GM12878 (cell line): ENCODE results near the gene TTC9B. TPM values are rescaled to one million over a fixed set of nuclear protein-coding genes. Genes with fewer than 3 reads are reported as not detected.

Source experiments
- ATAC-seq: fragments of 200-7000 bp; cut with Tn5 transposase; 3 replicates; pipeline ENCODE4 v1.9.1; 2020; ENCODE audit warnings: mild to moderate bottlenecking, moderate library complexity
- BruUV-seq: library from RNA; stranded (reverse); fragments of 400-500 nt; replicated peaks from 2 replicates; lab custom pipeline; 2021; lab: Mats Ljungman, UMichigan
- CTCF ChIA-PET: fragments of 300-600 bp; sonication (Branson Sonifier 250); formaldehyde crosslinking; extraction: SDS; loops from one replicate; lab custom pipeline; 2021; ENCODE audit warnings: inconsistent platforms; lab: Yijun Ruan, JAX
- POLR2A ChIA-PET: fragments of 350-600 bp; formaldehyde crosslinking; extraction: SDS; loops from one replicate; lab custom pipeline; 2021; ENCODE audit warnings: inconsistent platforms; lab: Charles Lee
- RAD21 ChIA-PET: fragments of 300-600 bp; sonication (Branson Sonifier 250); formaldehyde crosslinking; loops from one replicate; lab custom pipeline; 2023; ENCODE audit warnings: antibody characterized with exemption; ENCODE audit not compliant: unreplicated experiment; lab: Charles Lee
- SMC1A ChIA-PET: fragments of 300-600 bp; sonication (Branson Sonifier 250); formaldehyde crosslinking; loops from one replicate; lab custom pipeline; 2023; ENCODE audit not compliant: unreplicated experiment, uncharacterized antibody; lab: Charles Lee
- DNase-seq: peaks from one replicate; pipeline ENCODE4 v3.0.0-alpha.2; 2011; ENCODE audit warnings: low read depth, low spot score
- FAIRE-seq: peaks from 3 replicates; lab custom pipeline; 2011; peaks lifted over from hg19 to GRCh38; lab: Jason Lieb, UNC
- H2AFZ ChIP-seq: 2 replicates; pipeline ENCODE4 v1.6.0; 2011; ENCODE audit warnings: low read depth, low read length, control low read depth; ENCODE audit not compliant: control insufficient read depth
- H3K27ac ChIP-seq: 2 replicates; pipeline ENCODE4 v1.5.1; 2011; ENCODE audit warnings: control low read depth; ENCODE audit not compliant: control insufficient read depth, insufficient read depth
- H3K27me3 ChIP-seq, 2 experiments: replicated peaks in 1 of 2; 2 replicates each; pipeline versions ENCODE4 v1.6.0 to v1.6.1; 2011; ENCODE audit warnings: low read length in 1 of 2; ENCODE audit not compliant: control insufficient read depth in 2 of 2, insufficient read depth in 2 of 2
- H3K36me3 ChIP-seq, 2 experiments: 2 replicates each; pipeline ENCODE4 v1.5.1; 2011; ENCODE audit warnings: low read length in 1 of 2; ENCODE audit not compliant: control insufficient read depth in 2 of 2, insufficient read depth in 2 of 2
- H3K4me1 ChIP-seq: 2 replicates; pipeline ENCODE4 v1.6.1; 2011; ENCODE audit warnings: mild to moderate bottlenecking, low read length, moderate library complexity, mixed read lengths; ENCODE audit not compliant: control insufficient read depth, insufficient read depth
- H3K4me2 ChIP-seq: 2 replicates; pipeline ENCODE4 v1.6.0; 2011; ENCODE audit warnings: control low read depth; ENCODE audit not compliant: control insufficient read depth, insufficient read depth
- H3K4me3 ChIP-seq: fragments of 200-600 bp; sonication (generic); 2 replicates; pipeline ENCODE4 v1.5.1; 2016
- H3K79me2 ChIP-seq: 2 replicates; pipeline ENCODE4 v1.6.0; 2011; ENCODE audit warnings: low read length; ENCODE audit not compliant: control insufficient read depth, insufficient read depth
- H3K9ac ChIP-seq: 2 replicates; pipeline ENCODE4 v1.8.0; 2011; ENCODE audit warnings: low read length, control low read depth, mixed read lengths; ENCODE audit not compliant: control insufficient read depth, insufficient read depth
- H3K9me3 ChIP-seq: replicated peaks from 3 replicates; pipeline ENCODE4 v1.5.1; 2011; ENCODE audit warnings: mild to moderate bottlenecking, low read length; ENCODE audit not compliant: control insufficient read depth, insufficient read depth
- H4K20me1 ChIP-seq: 2 replicates; pipeline ENCODE4 v1.6.0; 2011; ENCODE audit not compliant: control insufficient read depth, insufficient read depth
- ETV6 ChIP-seq, 2 experiments: fragments of 450-650 bp in 1 of 2; IDR thresholded peaks in 1 of 2; conservative IDR thresholded peaks in 1 of 2; 2 replicates each; pipeline ENCODE4 v1.6.1; 2014; ENCODE audit warnings: antibody characterized with exemption in 1 of 2, borderline replicate concordance in 1 of 2, low read depth in 1 of 2, mild to moderate bottlenecking in 1 of 2, moderate library complexity in 1 of 2
- JUNB ChIP-seq: IDR thresholded peaks from 2 replicates; pipeline ENCODE4 v1.6.1; 2016; ENCODE audit warnings: antibody characterized with exemption, mild to moderate bottlenecking
- JUND ChIP-seq: IDR thresholded peaks from 2 replicates; pipeline ENCODE4 v1.6.1; 2012; ENCODE audit warnings: low read depth, mild to moderate bottlenecking, low read length, improper control_type of control experiment, moderate library complexity
- KDM1A ChIP-seq: fragments of 200-600 bp; sonication (generic); IDR thresholded peaks from 2 replicates; pipeline ENCODE4 v1.6.1; 2016; ENCODE audit warnings: borderline replicate concordance
- PML ChIP-seq: IDR thresholded peaks from 2 replicates; pipeline ENCODE4 v1.6.1; 2012; ENCODE audit warnings: low read length, inconsistent platforms
- STAT3 ChIP-seq: IDR thresholded peaks from 2 replicates; pipeline ENCODE4 v1.6.1; 2011; ENCODE audit warnings: low read depth, low read length, improper control_type of control experiment
- TAF1 ChIP-seq: IDR thresholded peaks from 2 replicates; pipeline ENCODE4 v1.6.1; 2011; ENCODE audit warnings: mild to moderate bottlenecking, low read depth, low read length, borderline replicate concordance
- ZNF384 ChIP-seq: IDR thresholded peaks from 2 replicates; pipeline ENCODE4 v1.6.1; 2012; ENCODE audit warnings: low read depth, mild to moderate bottlenecking, low read length, improper control_type of control experiment, borderline replicate concordance
- WGBS: methylation state at CpG from one replicate; pipeline ENCODE4 v1.1.6; 2016; ENCODE audit warnings: low lambda C conversion rate; ENCODE audit not compliant: insufficient replicate concordance, insufficient coverage; ENCODE audit errors: missing lambda C conversion rate; 5-methylcytosine and 5-hydroxymethylcytosine counted together
- in situ Hi-C: fragments of 300-500 bp; cut with MboI; formaldehyde crosslinking; loops from 9 replicates; pipeline ENCODE4 v1.14.3; 2018; ENCODE audit warnings: mixed read lengths
- intact Hi-C: fragments of 100-400 bp; cut with micrococcal nuclease; formaldehyde crosslinking; loops from one replicate; pipeline ENCODE4 v1.14.2; 2022; ENCODE audit not compliant: unreplicated experiment
- polyA plus RNA-seq, 11 experiments: library from polyadenylated mRNA; depleted of rRNA in 4 of 11; unstranded in 6 of 11; stranded (reverse) in 5 of 11; fragments of >200 nt; fragmentation: Nextera tagmentation in 4 of 11; fragmentation: Illumina TruSeq in 1 of 11; extraction: Ambion mirVana in 4 of 11; extraction: Trizol in 1 of 11; gene quantifications; 1 replicate in 1 of 11; 2 replicates in 10 of 11; pipeline versions ENCODE4 v1.2.1 to v1.2.3, GENCODE V29; 2011 to 2016; ENCODE audit warnings: inconsistent platforms in 2 of 11, missing spikeins in 2 of 11, low read depth in 1 of 11
- total RNA-seq, 4 experiments: library from RNA; depleted of rRNA in 3 of 4; stranded (reverse); fragments of >200 nt in 3 of 4; fragmentation: Illumina TruSeq in 1 of 4; extraction: Trizol in 1 of 4; gene quantifications; 2 replicates each; pipeline versions ENCODE4 v1.2.1 to v1.2.3, GENCODE V29; 2013 to 2021
- TF ChIP-seq, protein P1 (sequence below): IDR thresholded peaks from 2 replicates; pipeline ENCODE4 v1.6.1; 2011; ENCODE audit warnings: mild to moderate bottlenecking, low read depth, low read length, moderate library complexity; ENCODE audit not compliant: insufficient replicate concordance
- TF ChIP-seq, protein P2 (sequence below): fragments of 450-650 bp; IDR thresholded peaks from 2 replicates; pipeline ENCODE4 v1.6.1; 2018; ENCODE audit warnings: mild to moderate bottlenecking, low read depth, moderate library complexity; ENCODE audit not compliant: partially characterized antibody
- TF ChIP-seq, protein P3 (sequence below): IDR thresholded peaks from 2 replicates; pipeline ENCODE4 v1.6.1; 2011; ENCODE audit warnings: low read depth, low read length, improper control_type of control experiment, borderline replicate concordance

The TTC9B gene
- total and polyA plus RNA-seq, 10 of the 15 experiments (the other 5 are each of a cell fraction or from before 2014, with no cell fraction given) = 0.04 to 0.14 (median 0.10) TPM; not detected in 7

DNA sequence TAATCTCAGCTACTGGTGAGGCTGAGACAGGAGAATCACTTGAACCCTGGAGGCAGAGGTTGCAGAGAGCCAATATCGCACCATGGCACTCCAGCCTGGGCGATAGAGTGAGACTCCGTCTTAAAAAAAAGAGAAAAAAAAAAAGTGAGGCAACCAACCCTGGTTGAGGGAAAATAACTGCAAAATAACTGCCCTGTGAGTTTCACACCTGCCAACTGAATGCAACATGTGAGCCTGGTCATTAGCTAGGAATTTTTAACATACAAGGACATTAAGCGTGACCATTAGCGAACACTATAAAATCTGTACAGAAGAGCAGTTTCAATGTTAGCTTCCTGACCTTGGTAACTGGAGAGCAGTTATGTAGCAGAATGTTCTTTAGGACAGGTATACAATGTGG, 10.7 kb upstream of the TTC9B start:
- SMC1A ChIA-PET = interaction anchor here (1.5 kb wide), 1 partner anchor 63 kb away, joined by 4 read pairs; no protein-coding TSS in a partner anchor
- intact Hi-C loops (no loop called here), in situ Hi-C loops (no loop called here)
- 98% methylated on average over 3 of the region's 5 CpGs for WGBS
- CTCF ChIA-PET = no interaction called here
- H3K27ac ChIP-seq = no peak overlapping the region
- TF ChIP-seq TAF1 (no peak), JUND (no peak), KDM1A (no peak)
- TF ChIP-seq, protein P1, sequence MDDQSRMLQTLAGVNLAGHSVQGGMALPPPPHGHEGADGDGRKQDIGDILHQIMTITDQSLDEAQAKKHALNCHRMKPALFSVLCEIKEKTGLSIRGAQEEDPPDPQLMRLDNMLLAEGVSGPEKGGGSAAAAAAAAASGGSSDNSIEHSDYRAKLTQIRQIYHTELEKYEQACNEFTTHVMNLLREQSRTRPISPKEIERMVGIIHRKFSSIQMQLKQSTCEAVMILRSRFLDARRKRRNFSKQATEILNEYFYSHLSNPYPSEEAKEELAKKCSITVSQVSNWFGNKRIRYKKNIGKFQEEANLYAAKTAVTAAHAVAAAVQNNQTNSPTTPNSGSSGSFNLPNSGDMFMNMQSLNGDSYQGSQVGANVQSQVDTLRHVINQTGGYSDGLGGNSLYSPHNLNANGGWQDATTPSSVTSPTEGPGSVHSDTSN = no peak
- H3K9me3 ChIP-seq = no peaks in the 10 kb centered on the region
- no peak overlapping the region for H3K4me2 ChIP-seq
- no peak overlapping the region for H2AFZ ChIP-seq
- RAD21 ChIA-PET = interaction anchor here (0.8 kb wide), 1 partner anchor 88 kb away, joined by 3 read pairs; no protein-coding TSS in a partner anchor
- no peak for DNase-seq
- H3K36me3 ChIP-seq = peaks cover 0 to 4% of the 10 kb centered on the region in 2 experiments; a peak in 1 of 4 replicates
- FAIRE-seq = no peak
- no peak overlapping the region for H3K4me3 ChIP-seq
- H3K79me2 ChIP-seq = no peaks in the 10 kb centered on the region
- POLR2A ChIA-PET = no interaction called here
- no peaks in the 10 kb centered on the region for H4K20me1 ChIP-seq
- H3K4me1 ChIP-seq = no peaks in the 10 kb centered on the region
- H3K9ac ChIP-seq = no peak overlapping the region
- no peak for ATAC-seq
- no TSS peak for BruUV-seq
- H3K27me3 ChIP-seq = peaks cover 1 to 12% of the 10 kb centered on the region in 2 experiments; a peak in 3 of 4 replicates

- DNase-seq (no peak), FAIRE-seq (no peak), ATAC-seq (no peak)
- Histone ChIP-seq H3K27me3 (peaks cover 1 to 12% of the 10 kb centered on the region in 2 experiments; a peak in 3 of 4 replicates), H3K4me3 (no peak overlapping the region), H4K20me1 (no peaks in the 10 kb centered on the region), H3K4me1 (no peaks in the 10 kb centered on the region), H3K9me3 (no peaks in the 10 kb centered on the region), H3K9ac (no peak overlapping the region), H3K36me3 (peaks cover 0 to 4% of the 10 kb centered on the region in 2 experiments; a peak in 1 of 4 replicates), H3K79me2 (no peaks in the 10 kb centered on the region), H2AFZ (no peak overlapping the region), H3K4me2 (no peak overlapping the region), H3K27ac (no peak overlapping the region)
- in situ Hi-C loops = no loop called here
- 76% methylated on average over 10 of the region's 10 CpGs for WGBS
- SMC1A ChIA-PET = interaction anchor here (1.5 kb wide), 1 partner anchor 63 kb away, joined by 4 read pairs; no protein-coding TSS in a partner anchor
- CTCF ChIA-PET = no interaction called here
- POLR2A ChIA-PET = no interaction called here
- RAD21 ChIA-PET = interaction anchor here (0.8 kb wide), 1 partner anchor 88 kb away, joined by 3 read pairs; no protein-coding TSS in a partner anchor
- no TSS peak for BruUV-seq
- intact Hi-C loops = no loop called here
- TF ChIP-seq, protein P2, sequence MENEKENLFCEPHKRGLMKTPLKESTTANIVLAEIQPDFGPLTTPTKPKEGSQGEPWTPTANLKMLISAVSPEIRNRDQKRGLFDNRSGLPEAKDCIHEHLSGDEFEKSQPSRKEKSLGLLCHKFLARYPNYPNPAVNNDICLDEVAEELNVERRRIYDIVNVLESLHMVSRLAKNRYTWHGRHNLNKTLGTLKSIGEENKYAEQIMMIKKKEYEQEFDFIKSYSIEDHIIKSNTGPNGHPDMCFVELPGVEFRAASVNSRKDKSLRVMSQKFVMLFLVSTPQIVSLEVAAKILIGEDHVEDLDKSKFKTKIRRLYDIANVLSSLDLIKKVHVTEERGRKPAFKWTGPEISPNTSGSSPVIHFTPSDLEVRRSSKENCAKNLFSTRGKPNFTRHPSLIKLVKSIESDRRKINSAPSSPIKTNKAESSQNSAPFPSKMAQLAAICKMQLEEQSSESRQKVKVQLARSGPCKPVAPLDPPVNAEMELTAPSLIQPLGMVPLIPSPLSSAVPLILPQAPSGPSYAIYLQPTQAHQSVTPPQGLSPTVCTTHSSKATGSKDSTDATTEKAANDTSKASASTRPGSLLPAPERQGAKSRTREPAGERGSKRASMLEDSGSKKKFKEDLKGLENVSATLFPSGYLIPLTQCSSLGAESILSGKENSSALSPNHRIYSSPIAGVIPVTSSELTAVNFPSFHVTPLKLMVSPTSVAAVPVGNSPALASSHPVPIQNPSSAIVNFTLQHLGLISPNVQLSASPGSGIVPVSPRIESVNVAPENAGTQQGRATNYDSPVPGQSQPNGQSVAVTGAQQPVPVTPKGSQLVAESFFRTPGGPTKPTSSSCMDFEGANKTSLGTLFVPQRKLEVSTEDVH = no peak
- TF ChIP-seq JUNB (no peak), ZNF384 (no peak), ETV6 (conservative IDR thresholded peaks at IDR 0.05 in 1 of 2, IDR thresholded peaks at IDR 0.05 in 1 of 2; ENCODE audit: borderline replicate concordance in 1 of 2, low read depth in 1 of 2) (no peak), PML (no peak), STAT3 (no peak)
- TF ChIP-seq, protein P3, sequence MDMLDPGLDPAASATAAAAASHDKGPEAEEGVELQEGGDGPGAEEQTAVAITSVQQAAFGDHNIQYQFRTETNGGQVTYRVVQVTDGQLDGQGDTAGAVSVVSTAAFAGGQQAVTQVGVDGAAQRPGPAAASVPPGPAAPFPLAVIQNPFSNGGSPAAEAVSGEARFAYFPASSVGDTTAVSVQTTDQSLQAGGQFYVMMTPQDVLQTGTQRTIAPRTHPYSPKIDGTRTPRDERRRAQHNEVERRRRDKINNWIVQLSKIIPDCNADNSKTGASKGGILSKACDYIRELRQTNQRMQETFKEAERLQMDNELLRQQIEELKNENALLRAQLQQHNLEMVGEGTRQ = no peak
These were observed 10.2 kb upstream of the TTC9B start for GRCh38 chr19:40228346-40228745.
